GM18519 (cell line): Measurements from ENCODE around the gene PPP3CB.

Source experiments
- ATAC-seq: cut with Tn5 transposase; IDR thresholded peaks from one replicate; pipeline ENCODE4 v1.9.1; 2021; ENCODE audit warnings: mild to moderate bottlenecking, moderate library complexity; ENCODE audit not compliant: unreplicated experiment, low FRiP score

The PPP3CB gene

DNA sequence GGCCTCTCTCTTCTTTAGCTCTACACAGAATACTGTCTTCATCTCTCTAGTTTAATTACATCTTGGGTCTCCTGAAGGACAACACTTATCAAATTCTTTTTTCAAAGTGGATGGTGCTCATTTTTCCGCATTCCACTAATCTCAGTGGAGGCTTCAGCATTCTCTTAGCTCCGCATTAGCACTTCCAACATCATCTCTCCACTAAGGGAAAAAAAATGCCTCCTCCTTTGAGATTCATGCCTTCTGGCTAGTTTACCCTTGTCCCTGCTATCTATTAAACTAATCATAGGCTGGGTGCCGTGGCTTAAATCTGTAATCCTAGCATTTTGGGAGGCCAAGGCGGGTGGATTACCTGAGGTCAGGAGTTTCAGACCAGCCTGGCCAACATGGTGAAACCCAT lies 9.2 kb downstream of the PPP3CB start:
- no peak for ATAC-seq

DNA sequence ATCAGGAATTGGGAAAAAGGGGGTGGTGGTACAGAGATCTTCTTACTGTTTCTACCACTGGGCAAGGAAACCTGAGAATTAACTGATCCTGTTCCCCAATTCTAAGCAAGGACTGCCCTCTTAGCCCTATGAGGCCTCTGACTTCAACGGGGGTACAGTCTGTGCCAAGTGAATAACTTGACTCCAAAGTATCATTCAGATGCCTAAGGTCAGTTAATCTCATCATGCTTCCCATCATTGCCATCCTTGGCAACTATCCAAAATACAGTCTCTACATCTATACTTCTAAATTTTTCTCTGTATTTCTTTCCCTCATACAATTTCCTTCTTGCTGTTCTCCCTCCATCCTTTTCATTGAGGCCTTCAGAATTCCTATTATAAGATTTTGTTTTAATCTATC lies 10.5 kb downstream of the PPP3CB start:
- no peak for ATAC-seq

- no peak for ATAC-seq
Measured at GRCh38 chr10:73480158-73480557, 15.7 kb downstream of the PPP3CB start.

GRCh38 chr10:73478636-73479035 lies 17.2 kb downstream of the PPP3CB start:
- no peak for ATAC-seq

- ATAC-seq: no peak
Measured at GRCh38 chr10:73471226-73471625, 24.6 kb downstream of the PPP3CB start.

DNA sequence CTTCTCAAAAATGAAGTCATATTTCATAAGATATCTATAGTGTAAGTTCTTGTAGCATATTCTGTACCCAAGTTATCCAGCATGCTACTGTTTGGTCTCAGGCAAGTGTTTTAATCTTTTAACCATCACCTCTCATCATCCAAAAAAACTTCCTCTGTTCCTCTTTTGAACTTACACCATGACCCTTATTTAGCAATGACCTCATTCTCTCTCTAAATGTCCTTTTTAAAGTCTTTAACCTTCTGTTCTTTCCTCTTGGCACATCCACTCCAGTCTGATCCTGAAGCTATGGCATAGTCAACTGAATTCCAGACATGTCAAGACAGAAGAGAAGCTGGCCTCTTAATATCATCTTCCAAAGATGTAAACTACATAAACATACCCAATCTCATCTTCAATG lies 26.2 kb downstream of the PPP3CB start:
- no peak for ATAC-seq

DNA sequence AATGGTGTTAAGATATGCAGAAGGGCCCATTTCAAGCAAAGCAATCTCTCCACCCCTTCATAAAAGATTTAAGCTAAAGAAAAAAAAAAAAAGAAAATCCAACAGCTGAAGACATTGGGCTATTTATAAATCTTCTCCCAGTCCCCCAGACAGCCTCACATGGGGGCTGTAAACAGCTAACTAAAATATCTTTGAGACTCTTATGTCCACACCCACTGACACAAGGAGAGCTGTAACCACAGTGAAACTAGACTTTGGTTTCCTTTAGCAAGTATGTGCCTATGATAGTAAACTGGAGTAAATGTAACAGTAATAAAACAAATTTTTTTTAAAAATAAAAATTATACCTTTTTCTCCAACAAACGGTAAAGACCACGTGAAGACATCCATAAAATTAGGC lies 28.6 kb downstream of the PPP3CB start:
- no peak for ATAC-seq

- ATAC-seq: no peak
Measured at GRCh38 chr10:73465978-73466726, 29.7 kb downstream of the PPP3CB start.

GRCh38 chr10:73460897-73461296 lies 34.9 kb downstream of the PPP3CB start:
- ATAC-seq: no peak

DNA sequence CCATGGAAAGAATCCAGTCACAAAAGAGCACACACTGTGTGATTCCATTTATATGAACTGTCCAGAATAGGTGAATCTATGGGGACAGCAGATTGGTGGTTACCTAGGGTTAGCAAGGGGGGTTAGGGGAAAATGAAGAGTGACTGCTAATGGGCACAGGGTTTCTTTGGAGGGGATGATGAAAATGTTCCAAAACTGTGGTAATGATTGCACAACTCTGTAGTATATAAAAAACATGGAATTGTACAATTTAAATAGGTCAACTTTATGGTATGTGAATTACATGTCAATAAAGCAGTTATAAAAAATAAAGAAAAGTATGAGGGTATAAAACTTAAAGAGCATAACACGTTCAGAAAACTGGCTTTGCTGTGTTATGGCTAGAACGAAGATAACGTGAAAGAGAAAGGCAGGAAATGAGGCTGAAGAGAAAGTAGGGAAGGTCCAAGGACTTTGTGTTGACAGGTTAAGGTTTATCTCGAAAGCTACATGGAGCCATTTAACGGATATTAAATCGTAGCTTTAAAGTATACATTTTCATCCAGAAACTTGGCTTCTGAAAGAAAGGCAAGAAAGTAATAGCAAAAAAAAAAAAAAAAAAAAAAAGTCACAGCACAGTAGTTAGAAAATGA lies 36.0 kb downstream of the PPP3CB start:
- no peak for ATAC-seq

GRCh38 chr10:73456187-73456890 lies 39.5 kb downstream of the PPP3CB start:
- no peak for ATAC-seq

DNA sequence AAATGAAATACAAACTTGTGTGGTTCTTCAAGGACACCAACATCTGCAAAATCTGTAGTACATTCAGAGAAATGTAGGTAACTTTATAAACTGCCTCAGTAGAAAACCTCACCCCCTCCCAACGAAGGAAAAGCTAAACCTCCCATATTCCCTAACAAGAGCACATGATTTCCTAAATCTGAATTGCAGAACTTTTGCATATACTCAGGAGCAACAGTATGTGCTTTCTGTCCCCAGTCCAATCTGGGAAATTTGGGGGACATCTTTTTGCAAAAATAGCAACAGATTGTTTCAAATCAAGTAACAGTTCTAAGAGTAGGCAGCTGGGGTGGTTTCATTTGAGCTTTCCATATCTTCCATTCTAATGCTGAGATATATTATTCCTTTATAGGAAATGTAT lies 46.7 kb downstream of the PPP3CB start:
- no peak for ATAC-seq

DNA sequence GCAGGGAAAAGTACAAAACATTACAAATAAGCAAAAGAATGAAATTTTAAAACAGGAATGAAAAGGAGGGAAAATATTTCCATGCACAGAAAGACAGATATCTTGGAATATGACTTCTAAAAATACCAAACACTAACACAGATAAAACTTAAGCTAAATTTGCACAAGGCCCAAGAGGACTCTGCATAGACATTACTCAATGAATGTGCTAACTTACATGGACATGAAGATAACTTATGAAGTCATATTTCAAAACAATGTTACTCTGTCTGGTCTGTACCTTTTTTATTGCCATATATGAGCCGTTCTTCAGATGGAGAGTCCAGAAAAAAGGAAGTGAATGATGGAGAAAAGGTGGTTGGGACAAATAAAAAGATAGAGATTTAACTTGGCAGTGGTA lies 47.4 kb downstream of the PPP3CB start:
- ATAC-seq: no peak

- ATAC-seq: no peak
Measured at GRCh38 chr10:73446926-73447325, 48.9 kb downstream of the PPP3CB start.

- no peak for ATAC-seq
Measured at GRCh38 chr10:73444457-73444856, 51.4 kb downstream of the PPP3CB start.

GRCh38 chr10:73439605-73440312 lies 56.1 kb downstream of the PPP3CB start:
- no peak for ATAC-seq

GRCh38 chr10:73439055-73439454 lies 56.8 kb downstream of the PPP3CB start:
- no peak for ATAC-seq

DNA sequence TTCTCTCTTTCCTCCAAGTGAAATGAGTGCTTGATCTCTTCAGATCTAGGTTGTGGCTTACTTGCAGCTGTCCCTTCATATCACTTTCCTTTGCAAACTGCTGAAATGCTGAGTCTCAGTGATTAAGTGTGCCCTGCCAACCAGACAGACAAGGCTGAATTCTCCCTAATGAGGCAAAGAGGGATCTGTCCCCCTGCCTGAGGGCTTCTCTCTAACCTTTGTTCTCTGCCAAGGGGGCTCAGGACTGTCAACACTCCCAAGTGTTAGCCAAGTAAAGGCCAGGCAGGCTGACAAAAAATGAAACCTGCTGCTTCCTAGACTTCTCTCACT lies 62.3 kb downstream of the PPP3CB start, which contains the start of gene MSS51:
Gene MSS51 (minus strand): TSS at position 24 of the 330 bp plus-strand sequence. CDS start 5,277 bp downstream, outside the sequence.
- ATAC-seq: no peak

DNA sequence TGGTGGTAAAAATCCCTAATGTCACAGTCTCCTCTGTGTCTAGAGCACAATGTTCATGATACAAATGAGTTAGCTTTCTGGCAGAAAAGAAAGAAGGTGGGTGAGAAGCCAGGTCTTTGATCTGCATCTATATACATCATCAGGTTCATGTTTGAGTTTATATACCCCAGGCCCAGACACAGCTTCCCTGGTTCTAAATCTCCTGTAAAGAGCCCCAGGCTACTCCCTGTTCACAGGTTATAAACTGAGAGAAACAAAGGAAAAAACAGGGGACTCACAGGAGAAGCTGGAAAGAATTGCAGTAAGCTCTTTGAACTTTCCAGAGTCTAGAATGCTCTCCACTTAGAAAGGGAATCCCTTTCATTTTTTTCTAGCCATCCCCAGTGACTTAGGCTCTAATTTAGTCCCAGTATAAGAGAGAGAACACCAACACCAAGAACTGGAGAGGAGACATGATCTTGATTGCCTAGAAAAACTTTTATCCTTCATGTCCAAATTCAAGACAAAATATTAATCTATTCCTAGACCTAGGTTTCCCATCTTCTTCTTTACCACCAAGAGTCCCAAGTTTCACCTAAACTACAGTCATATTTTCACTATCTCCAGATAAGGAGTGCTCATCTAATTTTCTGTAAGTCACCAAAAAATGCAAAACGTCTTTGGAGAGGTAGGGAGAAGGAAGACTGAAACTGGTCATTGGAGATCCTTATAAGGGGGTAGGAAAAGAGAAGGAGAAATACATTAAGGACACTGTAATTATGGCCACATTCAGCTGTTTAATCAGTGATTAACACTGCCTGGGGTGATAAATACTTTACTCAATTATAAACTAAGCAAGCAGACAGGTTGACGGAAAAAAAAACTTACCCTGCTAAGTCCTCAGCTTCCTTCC lies 62.9 kb downstream of the PPP3CB start:
- ATAC-seq: no peak

- ATAC-seq: no peak
Measured at GRCh38 chr10:73426318-73426717, 69.5 kb downstream of the PPP3CB start.
